ENCODE data around the gene IL15RA.
A peak's percentile ranks its signal among the peaks of the same experiment; 100 is the strongest.

IL15RA gene, protein sequence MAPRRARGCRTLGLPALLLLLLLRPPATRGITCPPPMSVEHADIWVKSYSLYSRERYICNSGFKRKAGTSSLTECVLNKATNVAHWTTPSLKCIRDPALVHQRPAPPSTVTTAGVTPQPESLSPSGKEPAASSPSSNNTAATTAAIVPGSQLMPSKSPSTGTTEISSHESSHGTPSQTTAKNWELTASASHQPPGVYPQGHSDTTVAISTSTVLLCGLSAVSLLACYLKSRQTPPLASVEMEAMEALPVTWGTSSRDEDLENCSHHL

DNA sequence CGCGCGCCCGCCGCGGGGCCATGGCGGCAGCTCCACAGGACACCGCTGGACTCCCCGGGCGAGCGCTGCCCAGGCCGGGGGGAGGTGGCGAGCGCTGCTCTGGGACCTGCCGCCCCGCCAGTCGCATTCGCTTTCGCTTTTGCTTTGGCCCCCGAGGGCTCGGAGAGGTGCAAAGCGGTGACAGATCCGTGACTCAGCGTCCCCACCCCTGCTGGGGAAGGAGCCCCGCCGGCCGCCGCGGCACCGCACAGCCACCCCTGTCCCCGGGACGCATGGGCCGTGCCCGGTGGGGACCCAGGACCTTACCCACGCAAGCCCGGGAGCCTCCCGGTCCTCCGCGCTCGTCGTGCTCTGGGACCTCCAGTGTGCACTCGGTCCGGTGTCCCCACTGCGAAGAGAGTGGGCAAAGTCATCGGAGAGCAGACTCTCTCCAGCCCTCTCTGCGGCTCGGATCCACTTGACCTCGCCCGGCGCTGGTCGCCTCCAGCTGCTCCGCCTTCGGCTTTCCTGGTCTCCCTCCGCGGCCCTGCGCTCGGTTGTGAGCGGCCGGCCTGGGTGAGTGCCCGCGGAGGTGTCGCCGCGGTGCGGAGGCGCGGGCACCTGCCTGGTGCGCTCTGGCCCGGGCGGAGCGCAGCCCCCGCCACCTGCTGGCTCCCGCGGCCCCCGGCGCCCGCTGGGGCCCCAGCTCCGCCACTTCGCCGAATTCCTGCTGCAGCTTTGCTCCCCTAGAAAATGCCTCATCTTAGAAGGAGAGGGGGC lies at the start of gene IL15RA:
IL15RA (minus strand) TSS at position 73 of the 759 bp plus-strand sequence; CDS start at position 22, 51 bp downstream.
- peak; percentile 89 to 92 for DNase-seq

DNA sequence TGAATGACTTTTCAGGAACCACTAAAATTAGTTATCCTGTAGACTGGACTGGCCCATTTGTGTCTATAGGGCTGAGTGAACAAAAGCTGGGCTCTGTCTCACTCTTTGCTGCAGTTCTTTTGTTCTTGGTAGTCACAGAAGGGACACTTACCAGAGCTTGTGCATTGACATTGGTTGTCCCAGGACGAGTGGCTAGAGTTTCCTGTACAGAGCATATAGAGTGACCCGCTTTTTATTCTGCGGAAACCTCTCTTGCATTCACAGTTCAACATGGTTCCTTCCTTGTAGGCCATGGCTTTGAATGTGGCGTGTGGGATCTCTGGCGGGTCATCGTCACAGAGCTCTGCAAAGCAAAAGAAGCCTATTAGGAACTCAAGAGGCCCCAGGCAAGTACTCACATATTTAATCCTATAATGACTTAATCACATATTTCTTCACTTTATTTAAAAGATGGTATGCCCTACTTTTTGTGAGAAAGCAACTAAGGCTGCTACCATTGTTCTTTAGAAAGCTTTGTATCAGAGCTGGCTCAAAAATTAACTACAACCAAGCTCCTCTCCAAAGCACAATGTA lies 48.4 kb upstream of the IL15RA start:
- no peak for DNase-seq

DNA sequence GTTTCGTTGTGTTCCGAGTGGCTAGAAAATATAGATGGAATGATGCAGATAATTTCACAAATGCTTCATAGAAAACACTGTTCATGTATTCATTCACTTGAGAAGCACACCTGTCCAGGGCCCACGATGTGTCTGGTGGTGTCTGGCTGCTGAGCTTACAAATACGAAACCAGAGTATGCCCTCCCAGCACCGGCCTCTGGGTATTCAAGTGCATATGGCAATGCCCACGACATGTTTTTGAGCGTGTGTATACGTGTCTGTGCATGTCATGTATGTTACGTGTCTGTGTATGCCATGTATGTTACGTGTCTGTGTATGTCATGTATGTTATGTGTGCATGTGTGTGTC lies 47.0 kb upstream of the IL15RA start:
- no peak for DNase-seq

DNA sequence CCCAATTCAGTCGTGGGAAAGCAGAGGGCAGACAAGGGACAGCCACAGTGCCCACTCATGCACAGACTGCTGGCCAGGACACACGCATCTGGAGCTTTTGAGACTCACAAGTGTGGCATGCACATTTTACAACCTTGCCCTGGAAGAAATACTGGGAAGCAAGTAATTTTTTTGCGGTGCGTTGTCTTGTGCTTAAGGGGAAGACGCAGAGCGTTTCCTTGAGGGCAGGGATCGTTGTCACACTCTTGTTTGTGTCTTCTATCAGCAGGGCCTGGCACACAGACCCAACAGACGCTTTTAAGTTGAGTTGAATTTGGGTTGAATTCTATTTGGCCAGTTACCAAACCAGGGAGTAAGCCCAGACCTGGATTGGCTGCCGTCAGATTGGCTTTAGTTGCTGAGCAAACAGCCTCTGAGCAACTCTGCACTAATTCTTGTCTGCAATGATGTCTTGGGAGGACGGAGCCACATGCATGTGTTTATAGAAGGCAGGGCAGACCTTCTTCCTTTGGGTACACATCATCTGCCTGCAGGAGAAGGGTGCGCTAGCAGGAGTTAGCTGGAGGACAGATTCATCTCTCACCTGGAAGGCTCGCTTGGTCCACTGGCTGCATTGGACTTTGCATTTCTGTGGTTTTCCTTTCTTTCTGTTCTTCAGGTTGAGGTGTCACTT lies 46.5 kb upstream of the IL15RA start:
- DNase-seq, result no peak

DNA sequence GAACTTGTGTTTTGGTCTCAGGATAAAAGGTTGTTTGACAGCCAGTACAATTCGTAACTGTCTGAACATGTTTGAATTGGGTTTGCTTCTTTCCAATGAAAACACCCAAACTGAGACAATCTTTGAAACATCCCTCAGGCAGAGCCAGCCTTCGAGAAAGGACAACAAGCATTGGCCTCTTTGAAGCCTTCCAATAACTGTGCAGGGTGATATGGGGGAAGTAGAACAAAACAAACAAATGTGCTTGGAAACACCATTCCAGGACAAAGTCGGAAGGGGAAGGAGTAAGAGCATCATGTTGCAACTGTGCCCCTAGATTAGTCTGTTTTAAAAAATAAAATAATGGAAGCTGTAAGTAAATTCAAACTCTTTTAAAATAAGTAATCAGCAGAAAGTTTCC lies 45.3 kb upstream of the IL15RA start:
- no peak for DNase-seq

DNA sequence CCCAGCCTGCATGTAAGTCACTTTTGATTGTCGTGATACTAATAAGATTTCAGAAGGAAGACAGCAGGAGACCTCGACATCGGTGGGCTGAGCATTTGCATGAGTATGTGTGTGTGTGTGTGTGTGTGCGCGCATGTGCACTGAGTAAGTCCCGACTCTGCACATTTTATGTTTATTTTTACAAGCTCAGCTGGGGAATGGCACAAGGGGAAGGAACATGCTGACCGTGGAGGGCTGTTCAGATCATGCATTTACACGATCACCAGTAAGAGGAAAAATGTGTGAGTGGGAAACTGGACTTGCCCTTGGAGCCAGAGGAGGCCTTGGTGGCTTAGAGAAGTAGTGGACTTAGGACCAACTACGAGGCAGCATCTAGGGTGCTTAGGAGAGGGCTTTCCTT lies 43.5 kb upstream of the IL15RA start:
- no peak for DNase-seq

DNA sequence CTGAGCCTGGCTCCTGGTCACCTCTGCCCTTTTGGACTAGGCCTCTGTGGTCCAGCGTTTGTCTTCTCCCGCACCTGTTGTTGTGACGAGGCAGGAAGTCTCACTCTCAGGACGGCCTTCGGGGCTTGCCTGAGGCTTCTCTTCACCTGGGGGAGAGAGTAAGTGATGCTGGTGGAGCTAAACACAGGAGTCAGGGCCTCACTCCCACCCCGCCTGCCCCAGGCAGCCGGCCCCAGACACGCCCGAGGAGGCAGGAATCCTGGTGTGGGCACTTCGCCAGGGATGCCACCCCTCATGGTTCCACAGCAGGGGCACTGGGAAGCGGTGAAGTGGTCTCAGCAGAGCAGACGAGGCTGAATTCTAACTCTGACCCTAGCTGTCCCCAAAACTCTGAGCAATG lies 42.5 kb upstream of the IL15RA start:
- no peak for DNase-seq

DNA sequence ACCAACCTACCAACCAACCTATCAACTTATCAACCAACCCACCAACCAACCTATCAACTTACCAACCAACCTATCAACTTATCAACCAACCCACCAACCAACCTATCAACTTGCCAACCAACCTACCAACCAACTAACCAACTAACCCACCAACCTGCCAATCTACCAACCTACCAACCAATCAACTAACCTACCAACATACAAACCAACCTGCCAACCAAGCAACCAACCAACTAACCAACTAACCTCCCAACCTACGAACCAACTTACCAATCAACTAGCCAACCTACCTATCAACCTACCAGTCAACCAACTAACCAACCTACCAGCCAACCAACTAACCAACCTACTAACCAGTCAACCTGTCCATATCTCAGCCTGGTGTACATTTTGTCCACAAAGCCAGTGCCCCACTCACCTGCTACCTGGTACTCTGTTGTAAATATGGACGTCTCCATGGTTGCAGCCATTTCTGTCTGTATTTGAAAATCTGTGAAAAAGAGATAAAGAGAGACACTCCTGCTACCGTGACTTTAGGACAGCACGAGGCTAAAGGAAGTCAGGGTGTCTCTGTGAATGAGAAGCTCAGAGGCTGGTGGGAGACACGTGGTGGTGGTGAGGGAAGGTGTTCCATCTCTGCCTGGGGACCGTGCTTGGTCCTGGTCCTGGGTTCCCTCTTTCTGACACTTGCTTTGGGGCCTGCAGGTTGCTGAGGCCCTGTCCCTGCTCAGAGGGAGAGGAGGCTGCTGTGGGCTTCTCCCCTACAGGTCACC lies 41.9 kb upstream of the IL15RA start:
- no peak for DNase-seq

DNA sequence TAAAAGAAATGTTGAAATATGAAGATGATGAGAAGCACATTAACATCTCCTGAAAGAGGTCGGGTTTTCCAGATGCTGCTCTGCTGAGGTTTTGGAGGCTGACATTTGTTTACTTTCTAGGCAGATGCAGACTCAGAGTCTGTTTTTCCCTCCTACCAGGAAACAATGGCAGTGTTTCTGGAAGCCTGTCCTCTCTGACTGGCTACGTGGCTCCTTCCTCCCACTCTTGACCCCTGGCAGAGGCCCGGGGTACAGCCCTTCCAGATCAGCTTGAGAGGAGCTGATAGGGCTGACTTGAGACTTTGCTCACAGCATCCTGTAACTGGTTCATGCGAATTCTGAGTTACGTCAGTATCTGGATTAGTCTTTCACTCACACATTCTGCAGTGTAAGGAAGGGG lies 41.1 kb upstream of the IL15RA start:
- no peak for DNase-seq

DNA sequence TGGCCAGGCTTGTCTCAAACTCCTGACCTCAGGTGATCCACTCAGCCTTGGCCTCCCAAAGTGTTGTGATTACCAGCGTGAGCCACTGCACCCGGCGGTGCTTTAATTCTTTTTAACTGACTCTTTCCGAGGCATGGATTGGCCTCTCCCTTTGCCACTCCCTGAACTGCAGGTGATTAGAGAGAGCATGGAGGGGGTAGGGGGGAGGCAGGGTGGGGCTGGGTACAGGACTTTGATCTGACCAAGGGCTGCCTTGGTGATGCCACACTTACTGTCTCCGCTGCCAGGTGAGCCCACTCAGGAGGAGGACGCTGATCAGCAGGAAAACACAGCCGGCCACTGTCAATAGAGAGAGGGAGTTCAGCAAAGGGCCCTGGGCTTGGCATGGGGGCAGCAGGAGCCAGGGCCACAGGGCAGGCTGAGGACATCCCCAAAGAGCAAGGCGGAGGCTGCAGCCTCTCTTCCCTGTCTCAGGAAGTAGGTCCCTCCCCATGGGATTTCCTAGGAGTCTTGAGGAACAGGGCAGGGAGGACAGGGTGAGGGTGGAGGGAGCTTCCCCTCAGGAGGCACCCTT lies 40.5 kb upstream of the IL15RA start:
- DNase-seq, result no peak

DNA sequence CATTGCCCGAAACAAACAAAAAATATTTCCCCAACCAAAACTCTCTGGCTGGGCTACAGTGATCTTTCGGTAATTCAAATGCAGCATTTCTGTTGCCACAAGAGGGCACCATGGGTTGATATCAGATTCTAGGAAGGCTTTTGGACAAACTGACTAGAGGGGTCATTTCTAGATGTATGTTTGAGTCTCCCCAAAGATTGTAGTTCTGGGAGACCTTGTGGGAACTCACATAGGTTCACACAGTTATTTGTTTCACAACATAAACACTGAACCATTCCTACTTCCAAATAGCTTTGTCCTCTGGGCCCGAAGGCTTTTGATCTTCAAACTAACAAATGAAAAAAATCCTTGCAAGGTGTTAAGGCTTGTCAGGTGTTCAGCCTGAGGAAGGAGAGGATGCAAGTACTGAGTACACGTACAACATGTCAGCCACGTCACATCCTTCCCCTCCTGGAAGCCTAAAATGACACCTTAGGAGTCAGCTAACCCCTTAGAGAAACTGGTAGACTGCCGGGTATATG lies 37.0 kb upstream of the IL15RA start:
- peak in 1 of 2 experiments; percentile 67 for DNase-seq

DNA sequence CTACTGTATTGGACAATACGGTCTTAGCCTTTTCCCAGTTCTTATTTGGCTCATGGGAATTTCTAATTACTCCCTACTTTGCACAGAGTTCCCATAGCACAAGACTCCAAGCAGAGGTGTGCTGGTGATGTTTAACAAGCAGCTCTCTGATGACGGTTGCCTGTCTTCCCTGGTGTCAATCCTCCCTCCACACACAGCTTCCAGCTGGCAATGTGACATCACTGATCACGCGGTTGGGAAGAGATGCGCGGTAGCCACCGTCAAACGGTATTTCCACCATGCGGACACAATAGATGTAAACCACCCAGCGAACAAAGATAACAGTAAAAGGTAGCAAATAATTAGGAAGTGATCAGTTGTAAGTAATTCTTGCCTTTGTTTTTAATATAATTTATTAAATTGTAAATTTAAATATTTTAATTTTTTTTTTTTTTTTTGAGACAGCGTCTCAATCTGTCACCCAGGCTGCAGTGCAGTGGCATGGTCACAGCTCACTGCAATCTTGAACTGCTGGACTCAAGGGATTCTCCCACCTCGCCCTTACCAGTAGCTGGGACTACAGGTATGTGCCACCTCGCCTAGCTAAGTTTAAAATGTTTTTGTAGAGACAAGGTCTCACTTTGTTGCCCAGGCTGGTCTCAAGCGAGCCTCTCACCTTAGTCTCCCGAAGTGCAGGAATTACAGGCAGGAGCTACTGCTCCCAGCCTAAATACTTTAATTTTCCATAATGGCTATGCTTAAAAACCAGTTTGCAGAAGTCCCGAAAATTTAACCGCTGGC lies 36.3 kb upstream of the IL15RA start:
- no peak for DNase-seq

DNA sequence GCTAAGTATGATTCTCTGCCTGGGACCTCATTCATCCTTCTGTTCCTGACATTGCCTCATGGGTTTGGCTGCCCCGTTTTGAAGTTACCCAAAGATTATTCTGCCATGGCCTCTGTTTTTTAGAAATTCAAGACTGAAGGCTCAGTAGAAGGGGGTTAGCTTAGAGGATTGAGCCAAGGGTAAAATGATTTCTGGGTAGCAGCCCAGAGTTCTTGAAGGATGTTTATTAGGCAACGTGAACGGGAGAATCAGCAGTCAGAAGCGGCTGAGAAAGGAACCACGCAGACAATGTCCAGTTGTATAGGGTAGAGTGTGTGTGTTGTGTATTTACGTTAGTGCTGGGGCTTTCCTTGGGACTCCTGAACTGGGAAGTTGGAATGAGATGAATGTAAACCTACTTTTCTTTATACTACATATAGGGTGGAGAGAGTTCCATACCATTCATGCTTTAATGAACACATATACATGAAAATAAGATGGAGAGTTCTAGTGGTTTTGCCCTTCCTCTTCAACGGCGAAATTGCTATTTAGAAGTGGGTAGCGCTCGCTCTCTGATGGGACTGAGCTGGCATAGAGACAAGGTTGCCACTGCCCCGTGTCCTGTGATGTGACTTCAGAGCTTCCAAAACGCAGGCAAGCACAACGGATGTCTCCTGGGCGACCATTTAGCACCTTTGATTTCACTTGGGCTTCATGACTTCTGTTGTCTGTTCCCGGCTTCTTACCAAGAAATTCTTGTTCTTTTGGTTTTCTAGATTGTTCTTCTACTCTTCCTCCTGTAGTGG lies 35.0 kb upstream of the IL15RA start:
- no peak for DNase-seq

DNA sequence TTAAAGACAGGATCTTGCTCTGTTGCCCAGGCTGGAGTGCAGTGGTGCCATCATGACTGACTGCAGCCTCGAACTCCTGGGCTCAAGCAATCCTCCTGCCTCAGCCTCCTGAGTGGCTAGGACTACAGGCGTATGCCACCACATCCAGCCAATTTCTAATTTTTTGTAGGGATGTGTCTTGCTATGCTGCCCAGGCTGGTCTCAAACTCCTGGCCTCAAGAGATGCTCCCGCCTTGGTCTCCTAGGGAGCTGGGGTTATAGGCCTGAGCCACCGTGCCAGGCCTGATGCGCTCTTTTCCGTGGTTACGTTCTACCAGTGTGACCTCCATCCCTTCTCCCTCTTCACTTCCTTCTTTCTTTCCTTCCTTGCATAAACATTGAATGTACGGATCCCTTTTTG lies 34.2 kb upstream of the IL15RA start:
- DNase-seq, result no peak

DNA sequence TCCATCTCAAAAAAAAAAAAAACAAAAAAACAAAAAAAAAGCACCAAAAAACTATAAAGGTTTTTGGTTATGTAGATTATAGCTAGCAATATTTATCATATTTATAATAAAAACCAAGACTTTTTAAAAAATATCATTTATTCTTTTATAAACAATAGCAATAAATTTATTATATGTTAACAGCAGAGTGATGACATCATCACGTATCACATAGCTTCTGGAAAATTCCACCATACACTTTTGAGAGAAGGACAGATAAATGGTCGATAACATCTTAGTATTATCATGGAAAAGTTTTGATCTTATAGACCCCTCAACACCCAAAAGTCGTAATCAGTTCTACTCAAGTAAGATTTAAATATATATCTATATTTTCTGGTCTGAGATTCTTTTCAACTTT lies 33.2 kb upstream of the IL15RA start:
- DNase-seq, result no peak

DNA sequence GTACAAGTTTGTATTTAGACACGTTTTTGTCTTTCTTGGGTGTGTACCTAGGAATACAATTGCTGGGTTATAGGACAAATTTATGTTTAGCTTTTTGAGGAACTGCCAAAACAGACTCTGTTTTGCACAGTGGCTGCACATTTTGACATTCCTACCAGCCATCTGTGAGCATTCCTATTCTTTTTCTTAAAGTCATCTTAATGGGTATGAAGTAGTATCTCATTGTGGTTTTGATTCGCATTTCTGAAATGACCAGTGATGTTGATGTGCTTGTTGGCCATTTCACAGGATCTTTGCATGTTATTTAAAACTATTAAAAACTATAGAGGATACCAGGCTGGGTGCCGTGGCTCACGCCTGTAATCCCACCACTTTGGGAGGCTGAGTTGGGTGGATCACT lies 32.6 kb upstream of the IL15RA start:
- no peak for DNase-seq

DNA sequence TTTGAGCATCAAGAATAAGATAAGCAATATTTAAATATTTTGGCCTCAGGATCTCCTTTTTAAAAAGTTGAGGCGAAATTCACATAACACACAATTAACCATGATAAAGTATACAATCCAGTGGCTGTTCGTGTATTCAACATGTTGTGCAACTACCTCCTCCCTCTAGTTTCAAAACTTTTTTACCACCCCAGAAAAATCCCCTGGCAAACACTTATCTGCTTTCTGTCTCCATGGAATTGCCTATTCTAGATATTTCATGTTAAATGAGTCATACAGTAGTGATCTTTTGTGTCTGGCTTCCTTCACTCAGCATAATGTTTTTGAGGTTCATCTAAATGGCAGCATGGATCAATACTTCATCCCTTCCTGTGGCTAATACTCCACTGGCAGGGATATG lies 31.8 kb upstream of the IL15RA start:
- no peak for DNase-seq

DNA sequence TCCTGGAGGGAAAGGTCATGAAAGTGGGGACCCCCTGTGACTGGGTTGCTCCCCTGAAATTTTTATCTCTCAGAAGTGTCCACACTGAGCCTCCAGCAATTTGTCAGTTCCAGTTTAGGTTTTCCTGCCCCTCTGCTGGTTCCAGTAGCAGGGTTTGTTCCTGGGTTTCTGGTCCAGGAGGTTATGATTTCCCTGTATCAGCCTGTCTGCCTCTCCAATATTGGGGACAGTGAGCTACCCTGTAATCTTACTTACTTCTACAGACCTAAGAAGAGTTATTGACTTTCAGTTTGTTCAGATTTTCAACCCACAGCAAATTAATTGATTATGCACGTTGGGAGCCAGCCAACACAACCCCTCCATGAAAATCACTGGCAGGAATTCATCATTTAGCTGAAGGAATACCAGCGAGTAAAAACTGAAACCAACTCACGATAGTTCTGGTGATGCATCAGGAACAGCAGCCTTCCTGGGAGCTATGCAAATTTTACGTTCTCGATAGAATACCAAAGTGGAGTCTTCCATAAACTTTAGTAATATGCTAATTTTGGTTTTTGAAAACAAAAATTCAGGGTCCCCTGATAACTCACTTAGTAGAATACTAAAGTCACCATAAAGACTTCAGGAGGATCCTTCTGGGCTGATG lies 31.3 kb upstream of the IL15RA start:
- no peak for DNase-seq

DNA sequence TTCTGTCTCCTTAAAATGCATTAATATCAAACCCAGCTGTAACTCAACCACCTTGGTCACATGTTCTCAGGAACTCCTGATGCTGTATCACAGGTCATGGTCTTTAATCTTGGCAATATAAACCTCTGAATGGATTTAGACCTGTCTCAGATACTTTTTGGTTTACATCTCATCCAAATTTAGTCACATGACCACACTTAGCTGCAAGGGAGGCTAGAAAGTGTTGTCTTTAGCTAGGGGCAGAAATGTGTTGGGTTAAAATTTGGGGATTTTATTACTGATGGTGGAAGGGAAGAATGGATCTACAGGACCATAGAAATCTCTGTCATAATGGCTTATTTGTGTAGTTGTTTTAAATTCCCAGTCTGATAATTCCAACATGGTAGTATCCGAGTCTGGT lies 29.6 kb upstream of the IL15RA start:
- no peak for DNase-seq

DNA sequence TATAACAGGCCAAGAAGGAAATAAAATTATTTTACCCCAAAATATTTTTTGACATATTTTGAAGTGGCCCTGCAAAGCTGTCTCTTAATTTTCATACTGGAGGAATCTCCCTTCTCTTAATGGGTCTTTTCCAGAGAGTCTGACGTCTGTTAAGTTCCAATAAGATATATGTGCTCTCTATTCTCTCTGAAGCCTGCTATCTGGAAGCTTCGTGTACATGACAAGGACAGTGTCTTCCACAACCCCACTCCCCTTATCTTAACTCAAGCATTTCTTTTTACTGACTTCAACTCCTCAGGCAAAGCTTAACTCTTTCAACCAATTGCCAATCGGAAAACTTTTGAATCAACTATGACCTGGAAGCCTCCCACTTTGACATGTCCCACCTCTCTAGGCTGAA lies 29.2 kb upstream of the IL15RA start:
- DNase-seq, result no peak
